Measurements from ENCODE around the gene TFDP1. TPM values are rescaled to one million over a fixed set of nuclear protein-coding genes. Genes with fewer than 3 reads are reported as not detected.

The TFDP1 gene
- polyA plus RNA-seq, 3 donors, result 30.3 to 54.0 (median 37.6) TPM

DNA sequence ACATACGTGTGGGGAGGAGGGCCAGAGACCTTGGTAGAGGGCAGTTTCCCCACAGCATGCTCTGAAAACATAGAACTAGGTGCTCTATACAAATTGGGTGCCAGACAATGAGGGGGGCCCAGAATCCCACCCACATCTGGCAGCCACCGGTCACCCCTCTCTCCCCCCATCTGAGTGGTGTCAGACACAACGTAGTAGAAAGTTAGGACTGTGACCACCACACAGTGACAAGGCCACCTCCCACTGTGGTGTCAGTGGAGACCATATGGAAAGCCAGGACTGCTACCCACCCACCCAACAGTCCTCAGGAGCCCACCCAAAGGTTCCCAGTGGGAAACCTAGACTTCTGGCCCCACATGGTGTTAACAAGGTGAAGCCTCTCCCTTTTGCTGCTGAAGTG, 75.5 kb downstream of the TFDP1 start:
- H3K4me3 Mint-ChIP-seq, result no peak overlapping the region
- TF ChIP-seq, protein P1, sequence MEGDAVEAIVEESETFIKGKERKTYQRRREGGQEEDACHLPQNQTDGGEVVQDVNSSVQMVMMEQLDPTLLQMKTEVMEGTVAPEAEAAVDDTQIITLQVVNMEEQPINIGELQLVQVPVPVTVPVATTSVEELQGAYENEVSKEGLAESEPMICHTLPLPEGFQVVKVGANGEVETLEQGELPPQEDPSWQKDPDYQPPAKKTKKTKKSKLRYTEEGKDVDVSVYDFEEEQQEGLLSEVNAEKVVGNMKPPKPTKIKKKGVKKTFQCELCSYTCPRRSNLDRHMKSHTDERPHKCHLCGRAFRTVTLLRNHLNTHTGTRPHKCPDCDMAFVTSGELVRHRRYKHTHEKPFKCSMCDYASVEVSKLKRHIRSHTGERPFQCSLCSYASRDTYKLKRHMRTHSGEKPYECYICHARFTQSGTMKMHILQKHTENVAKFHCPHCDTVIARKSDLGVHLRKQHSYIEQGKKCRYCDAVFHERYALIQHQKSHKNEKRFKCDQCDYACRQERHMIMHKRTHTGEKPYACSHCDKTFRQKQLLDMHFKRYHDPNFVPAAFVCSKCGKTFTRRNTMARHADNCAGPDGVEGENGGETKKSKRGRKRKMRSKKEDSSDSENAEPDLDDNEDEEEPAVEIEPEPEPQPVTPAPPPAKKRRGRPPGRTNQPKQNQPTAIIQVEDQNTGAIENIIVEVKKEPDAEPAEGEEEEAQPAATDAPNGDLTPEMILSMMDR (IDR thresholded peaks at IDR 0.05), result no peak
- H3K27me3 ChIP-seq (ENCODE audit: control insufficient read depth in 2 of 2, insufficient read depth in 2 of 2, low read length in 2 of 2), result no peaks in the 10 kb centered on the region
- H3K27ac ChIP-seq (ENCODE audit: low read depth in 1 of 2, low read length in 2 of 2), result no peak overlapping the region
- H3K9me3 Mint-ChIP-seq, result peaks cover 10 to 24% (median 15%) of the 10 kb centered on the region in 7 donors
- no peak overlapping the region for H3K9ac ChIP-seq (ENCODE audit: insufficient read depth, low read length, poor library complexity, severe bottlenecking)
- H3K4me3 ChIP-seq (replicated peaks in 1 of 3; ENCODE audit: low read depth in 2 of 3, low read length in 3 of 3), result no peak overlapping the region
- H3K27me3 Mint-ChIP-seq (ENCODE audit: low read depth in 3 of 3), result peaks cover 0 to 6% (median 2%) of the 10 kb centered on the region in 3 donors
- no peak overlapping the region for H3K4me2 ChIP-seq (replicated peaks; ENCODE audit: extremely low read depth, low read length, poor library complexity, severe bottlenecking)
- no peak overlapping the region for H3K27ac Mint-ChIP-seq
- H3K4me1 ChIP-seq (ENCODE audit: control insufficient read depth in 1 of 2, insufficient read depth in 2 of 2, low read length in 2 of 2), result no peaks in the 10 kb centered on the region
- no peak for DNase-seq
- no peaks in the 10 kb centered on the region for H3K36me3 Mint-ChIP-seq
- H4K20me1 ChIP-seq (ENCODE audit: insufficient read depth, low read length), result no peaks in the 10 kb centered on the region
- no peaks in the 10 kb centered on the region for H3K4me1 Mint-ChIP-seq
- WGBS (ENCODE audit: insufficient coverage), result 88% methylated on average over 1 of the region's 3 CpGs
- intact Hi-C loops (cut with micrococcal nuclease), result no loop called here
- no peaks in the 10 kb centered on the region for H3K36me3 ChIP-seq (replicated peaks in 1 of 2; ENCODE audit: control insufficient read depth in 1 of 2, insufficient read depth in 2 of 2, low read length in 2 of 2)
- H3K9me3 ChIP-seq (replicated peaks in 1 of 2; ENCODE audit: control insufficient read depth in 1 of 2, insufficient read depth in 1 of 2, low read length in 2 of 2), result peaks cover 7 to 22% of the 10 kb centered on the region in 2 donors
- no peak overlapping the region for H2AFZ ChIP-seq (ENCODE audit: insufficient read depth, low read depth, low read length, poor library complexity, severe bottlenecking)
- no peaks in the 10 kb centered on the region for H3K79me2 ChIP-seq (ENCODE audit: insufficient read depth, low read length)

GRCh38 chr13:113661509-113661908, 77.0 kb downstream of the TFDP1 start:
- no CpG with 5 or more reads among the region's 2 CpGs for WGBS (ENCODE audit: insufficient coverage)
- DNase-seq, result no peak
- no peak overlapping the region for H3K9ac ChIP-seq (ENCODE audit: insufficient read depth, low read length, poor library complexity, severe bottlenecking)
- no peak overlapping the region for H3K27ac ChIP-seq (ENCODE audit: low read depth in 1 of 2, low read length in 2 of 2)
- H3K36me3 ChIP-seq (replicated peaks in 1 of 2; ENCODE audit: control insufficient read depth in 1 of 2, insufficient read depth in 2 of 2, low read length in 2 of 2), result no peaks in the 10 kb centered on the region
- peaks cover 14 to 22% of the 10 kb centered on the region in 2 donors for H3K9me3 ChIP-seq (replicated peaks in 1 of 2; ENCODE audit: control insufficient read depth in 1 of 2, insufficient read depth in 1 of 2, low read length in 2 of 2)
- intact Hi-C loops (cut with micrococcal nuclease), result no loop called here
- H3K27me3 ChIP-seq (ENCODE audit: control insufficient read depth in 2 of 2, insufficient read depth in 2 of 2, low read length in 2 of 2), result no peaks in the 10 kb centered on the region
- no peak overlapping the region for H3K4me3 ChIP-seq (replicated peaks in 1 of 3; ENCODE audit: low read depth in 2 of 3, low read length in 3 of 3)
- Mint-ChIP-seq H3K36me3 (no peaks in the 10 kb centered on the region), H3K4me1 (no peaks in the 10 kb centered on the region), H3K4me3 (no peak overlapping the region), H3K27me3 (ENCODE audit: low read depth in 3 of 3) (peaks cover 0 to 15% (median 2%) of the 10 kb centered on the region in 3 donors), H3K27ac (no peak overlapping the region), H3K9me3 (peaks cover 12 to 24% (median 17%) of the 10 kb centered on the region in 7 donors)
- H3K4me2 ChIP-seq (replicated peaks; ENCODE audit: extremely low read depth, low read length, poor library complexity, severe bottlenecking), result no peak overlapping the region
- H4K20me1 ChIP-seq (ENCODE audit: insufficient read depth, low read length), result no peaks in the 10 kb centered on the region
- H2AFZ ChIP-seq (ENCODE audit: insufficient read depth, low read depth, low read length, poor library complexity, severe bottlenecking), result no peak overlapping the region
- no peaks in the 10 kb centered on the region for H3K79me2 ChIP-seq (ENCODE audit: insufficient read depth, low read length)
- H3K4me1 ChIP-seq (ENCODE audit: control insufficient read depth in 1 of 2, insufficient read depth in 2 of 2, low read length in 2 of 2), result no peaks in the 10 kb centered on the region
- TF ChIP-seq, protein P1 (IDR thresholded peaks at IDR 0.05), result no peak

Measured in CD14-positive monocyte (primary cell).